ENCODE data around the gene SLC7A7.
"Not testable (repeated sequence)": the region's sequence is repeated elsewhere in the genome, so short reads cannot be mapped to it uniquely, and the experiment has no call there.

- not testable (repeated sequence) for TF ChIP-seq BCL3 (IDR thresholded peaks at IDR 0.05); HDAC2 (IDR thresholded peaks at IDR 0.05); RCOR1 (IDR thresholded peaks at IDR 0.05; ENCODE audit: low read depth, low read length); CTCF (IDR thresholded peaks at IDR 0.05); ELK1 (IDR thresholded peaks at IDR 0.05; ENCODE audit: low read depth, low read length); ESRRA (IDR thresholded peaks at IDR 0.05; ENCODE audit: borderline replicate concordance, low read length); RNF2 (IDR thresholded peaks at IDR 0.05; ENCODE audit: borderline replicate concordance, low read depth); SREBF2 (IDR thresholded peaks at IDR 0.05); KDM1A (IDR thresholded peaks at IDR 0.05; ENCODE audit: low read depth); REST (IDR thresholded peaks at IDR 0.05); POLR2A (IDR thresholded peaks at IDR 0.05; ENCODE audit: low read length)
These were observed 10.0 kb downstream of the SLC7A7 start for GRCh38 chr14:22805235-22805634.
